ENCODE measurements around the gene ARHGAP19.

The ARHGAP19 gene

GRCh38 chr10:97228775-97229157 lies 63.7 kb downstream of the ARHGAP19 start:
- DNase-seq (ENCODE audit: low read depth, low spot score), result no peak

DNA sequence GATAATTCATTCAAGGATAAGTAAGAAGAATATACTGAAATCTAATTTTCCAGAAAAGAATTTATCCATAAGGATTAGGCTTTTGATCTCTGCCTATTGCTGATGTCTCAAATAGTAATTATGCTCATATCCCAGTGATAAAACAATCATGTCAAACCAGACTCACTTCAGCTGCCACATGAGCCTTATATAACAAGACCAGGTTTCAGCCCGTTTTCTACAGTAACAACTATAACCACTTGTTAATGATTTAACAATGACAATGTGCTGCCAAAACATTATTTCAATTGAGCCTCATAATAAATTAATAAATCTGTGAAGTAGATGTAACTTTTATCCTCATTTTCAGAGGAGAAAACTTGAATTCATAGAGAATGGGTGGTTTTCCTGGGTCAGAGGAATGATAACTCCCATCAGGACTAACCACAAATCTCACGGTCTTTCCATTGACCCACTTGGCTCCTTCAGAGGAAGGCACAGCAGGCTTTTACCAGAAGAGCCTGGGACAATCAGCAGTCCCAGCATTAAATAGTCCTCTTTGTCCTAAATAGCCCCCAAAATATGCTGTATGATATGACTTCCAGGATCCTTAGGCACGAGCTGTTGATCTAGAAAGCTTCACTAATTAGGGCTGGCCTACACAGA lies 64.2 kb downstream of the ARHGAP19 start:
- DNase-seq (ENCODE audit: low read depth, low spot score), result no peak

DNA sequence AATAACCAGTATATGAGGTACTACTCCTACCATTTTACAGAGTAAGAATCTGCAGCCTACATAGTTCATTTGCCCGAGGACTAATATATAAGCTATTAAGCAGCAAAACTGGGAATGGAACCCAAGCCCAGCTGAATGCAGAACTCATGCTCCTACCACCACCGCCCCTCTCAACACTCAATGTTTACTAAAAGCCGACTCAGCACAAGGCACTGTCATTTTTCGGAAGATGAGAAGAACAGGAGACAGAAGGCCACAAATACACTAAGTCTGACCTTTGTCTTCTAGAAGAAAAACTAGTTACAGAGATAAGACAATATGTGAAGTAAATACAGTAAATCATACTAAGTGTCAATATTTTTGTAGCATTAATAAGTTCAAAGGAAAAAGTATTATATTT lies 66.0 kb downstream of the ARHGAP19 start:
- DNase-seq (ENCODE audit: low read depth, low spot score), result no peak

GRCh38 chr10:97224483-97225435 lies 67.7 kb downstream of the ARHGAP19 start:
- no peak for DNase-seq (ENCODE audit: low read depth, low spot score)

- no peak for DNase-seq (ENCODE audit: low read depth, low spot score)
Observed at GRCh38 chr10:97222326-97222961, 70.0 kb downstream of the ARHGAP19 start.

DNA sequence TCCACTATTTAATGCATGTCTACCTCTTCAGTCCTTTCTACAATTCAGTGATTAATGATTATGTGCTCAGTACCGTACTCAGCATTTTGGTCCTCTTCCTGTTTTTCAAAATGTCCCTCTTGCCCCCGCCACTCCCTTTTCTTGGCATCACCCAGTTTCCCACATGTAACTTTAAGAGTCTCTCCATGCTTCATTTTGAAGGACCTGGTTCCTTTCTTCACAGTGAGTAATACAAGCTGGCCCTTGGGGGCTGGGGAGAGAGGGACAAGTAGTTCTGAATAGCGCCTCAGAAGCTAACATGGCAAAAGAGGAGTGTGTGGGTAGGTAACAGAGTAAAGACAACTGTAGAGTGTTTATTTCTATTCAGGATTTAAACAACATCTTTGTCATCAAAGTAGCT lies 72.1 kb downstream of the ARHGAP19 start:
- no peak for DNase-seq (ENCODE audit: low read depth, low spot score)

- no peak for DNase-seq (ENCODE audit: low read depth, low spot score)
Observed at GRCh38 chr10:97217299-97217698, 75.1 kb downstream of the ARHGAP19 start.

GRCh38 chr10:97215619-97216260 lies 76.7 kb downstream of the ARHGAP19 start:
- no peak for DNase-seq (ENCODE audit: low read depth, low spot score)

GRCh38 chr10:97213431-97213830 lies 79.0 kb downstream of the ARHGAP19 start:
- DNase-seq (ENCODE audit: low read depth, low spot score), result no peak

- no peak for DNase-seq (ENCODE audit: low read depth, low spot score)
Observed at GRCh38 chr10:97211229-97211628, 81.2 kb downstream of the ARHGAP19 start.

- peak; percentile 85 for DNase-seq (ENCODE audit: low read depth, low spot score)
Observed at GRCh38 chr10:97210543-97210960, 81.9 kb downstream of the ARHGAP19 start.

DNA sequence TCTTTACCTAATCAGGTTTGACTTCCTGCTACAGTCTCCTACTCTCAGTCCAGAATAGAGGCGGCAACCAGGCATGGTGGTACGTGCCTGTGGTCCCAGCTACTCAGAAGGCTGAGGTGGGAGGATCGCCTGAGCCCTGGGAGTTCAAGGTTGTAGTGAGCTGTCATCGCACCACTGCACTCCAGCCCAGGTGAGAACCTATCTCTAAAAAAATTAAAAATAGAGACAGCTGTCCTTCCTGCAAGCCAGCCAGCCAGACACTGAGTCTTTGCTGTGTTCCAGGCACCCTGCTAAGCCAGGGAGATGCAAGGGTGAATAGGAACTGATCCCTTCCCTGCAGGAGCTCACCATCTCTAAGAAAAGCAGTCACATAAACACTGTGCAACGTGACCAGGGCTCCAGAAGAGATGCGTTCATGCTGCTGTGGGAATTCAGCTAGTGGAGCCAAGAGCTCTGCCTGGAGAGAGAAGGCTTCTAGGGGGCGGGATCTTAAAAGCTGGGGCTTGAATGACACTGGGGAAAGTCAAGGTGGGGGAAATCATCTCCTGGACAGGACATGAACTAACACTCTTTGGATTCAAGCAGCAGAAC lies 84.6 kb downstream of the ARHGAP19 start:
- no peak for DNase-seq (ENCODE audit: low read depth, low spot score)

- DNase-seq (ENCODE audit: low read depth, low spot score), result no peak
Observed at GRCh38 chr10:97207131-97207530, 85.3 kb downstream of the ARHGAP19 start.

- no peak for DNase-seq (ENCODE audit: low read depth, low spot score)
Observed at GRCh38 chr10:97204826-97205679, 87.4 kb downstream of the ARHGAP19 start.

DNA sequence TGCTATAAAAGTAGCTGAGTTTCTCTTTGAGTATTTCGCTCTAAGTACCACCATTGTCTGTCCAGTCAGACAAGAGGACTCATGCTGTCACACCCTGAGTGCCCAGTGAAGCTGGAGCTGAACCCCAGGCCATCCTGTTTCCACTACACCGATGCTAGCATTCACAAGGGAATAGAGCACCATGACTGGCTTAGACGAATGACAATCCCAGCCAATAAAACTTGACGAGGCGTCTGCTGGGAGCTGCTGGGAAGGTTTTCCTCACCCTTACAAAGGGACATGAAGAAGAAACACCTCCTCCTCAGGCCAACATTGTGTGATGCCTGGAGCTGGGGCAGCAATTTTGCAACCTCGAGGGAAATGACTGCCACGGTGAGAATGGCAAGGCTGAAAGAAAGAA lies 89.2 kb downstream of the ARHGAP19 start:
- no peak for DNase-seq (ENCODE audit: low read depth, low spot score)

- DNase-seq (ENCODE audit: low read depth, low spot score), result no peak
Observed at GRCh38 chr10:97200616-97201015, 91.8 kb downstream of the ARHGAP19 start.

DNA sequence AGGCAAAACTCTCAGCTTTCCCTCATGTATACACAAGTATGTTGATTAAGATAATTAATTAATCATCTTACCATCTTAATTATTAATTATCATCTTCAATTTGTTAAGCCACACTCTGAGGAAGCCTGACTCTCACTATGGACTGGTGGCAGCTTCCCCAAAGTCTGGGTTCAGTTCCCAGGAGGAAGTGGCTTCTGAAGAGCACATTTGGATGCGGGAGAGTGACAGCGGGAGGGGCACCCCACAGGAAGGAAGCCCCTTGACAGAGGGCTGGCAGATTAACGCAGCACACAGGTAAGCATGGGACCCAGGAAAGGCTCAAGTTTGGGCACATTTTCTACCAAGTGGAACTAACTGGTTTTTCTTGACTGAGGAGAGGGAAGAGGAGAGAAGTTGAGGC lies 93.3 kb downstream of the ARHGAP19 start:
- no peak for DNase-seq (ENCODE audit: low read depth, low spot score)

- no peak for DNase-seq (ENCODE audit: low read depth, low spot score)
Observed at GRCh38 chr10:97197030-97197500, 95.4 kb downstream of the ARHGAP19 start.

GRCh38 chr10:97196223-97197029 lies 96.0 kb downstream of the ARHGAP19 start:
- DNase-seq (ENCODE audit: low read depth, low spot score), result peak; percentile 68
